T-helper 9 cell (primary cell): ENCODE results near the gene PTTG1.
A peak's percentile ranks its signal among the peaks of the same experiment; 100 is the strongest.

Experiments used
- DNase-seq: peaks from one replicate; pipeline ENCODE4 v3.0.0-alpha.2; 2020

PTTG1 gene

GRCh38 chr5:160456480-160457177, 35.0 kb downstream of the PTTG1 start:
- no peak for DNase-seq

- DNase-seq: no peak
Observed at GRCh38 chr5:160457252-160457651, 35.6 kb downstream of the PTTG1 start.

GRCh38 chr5:160458806-160459800, 37.4 kb downstream of the PTTG1 start:
- no peak for DNase-seq

- no peak for DNase-seq
Observed at GRCh38 chr5:160460377-160461049, 38.9 kb downstream of the PTTG1 start.

GRCh38 chr5:160461378-160461777, 39.7 kb downstream of the PTTG1 start:
- DNase-seq: no peak

GRCh38 chr5:160462167-160462566, 40.5 kb downstream of the PTTG1 start:
- no peak for DNase-seq

GRCh38 chr5:160463227-160463626, 41.6 kb downstream of the PTTG1 start:
- no peak for DNase-seq

GRCh38 chr5:160463740-160464465, 42.2 kb downstream of the PTTG1 start:
- no peak for DNase-seq

- DNase-seq: no peak
Observed at GRCh38 chr5:160464466-160464797, 42.8 kb downstream of the PTTG1 start.

GRCh38 chr5:160466116-160466515, 44.5 kb downstream of the PTTG1 start:
- no peak for DNase-seq

- DNase-seq: no peak
Observed at GRCh38 chr5:160466889-160467554, 45.4 kb downstream of the PTTG1 start.

GRCh38 chr5:160467555-160468362, 46.1 kb downstream of the PTTG1 start:
- DNase-seq: peak; percentile 66

GRCh38 chr5:160468363-160468975, 46.8 kb downstream of the PTTG1 start:
- DNase-seq: no peak

- no peak for DNase-seq
Observed at GRCh38 chr5:160469156-160470144, 47.8 kb downstream of the PTTG1 start.

- DNase-seq: no peak
Observed at GRCh38 chr5:160470437-160471361, 49.0 kb downstream of the PTTG1 start.

- DNase-seq: no peak
Observed at GRCh38 chr5:160471761-160472160, 50.1 kb downstream of the PTTG1 start.

- DNase-seq: no peak
Observed at GRCh38 chr5:160472482-160472881, 50.8 kb downstream of the PTTG1 start.

- DNase-seq: no peak
Observed at GRCh38 chr5:160473681-160474080, 52.0 kb downstream of the PTTG1 start.
